ENCODE measurements around the gene TXNDC11.

Gene TXNDC11

DNA sequence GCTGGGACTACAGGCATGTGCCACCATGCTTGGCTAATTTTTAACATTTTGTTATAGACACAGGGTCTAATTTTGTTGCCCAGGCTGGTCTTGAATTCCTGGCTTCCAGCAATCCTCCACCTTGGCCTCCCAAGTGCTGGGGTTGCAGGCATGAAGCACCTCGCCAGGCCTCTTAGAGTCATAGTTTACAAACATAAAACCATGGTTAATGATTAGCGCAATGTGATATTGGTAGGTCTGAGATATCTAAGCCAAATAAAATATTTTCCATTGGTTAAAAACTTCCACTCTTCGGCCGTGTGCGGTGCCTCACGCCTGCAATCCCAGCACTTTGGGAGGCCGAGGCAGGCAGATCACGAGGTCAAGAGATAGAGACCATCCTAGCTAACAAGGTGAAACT is 16.6 kb downstream of the TXNDC11 start:
- TF ChIP-seq, protein P1, sequence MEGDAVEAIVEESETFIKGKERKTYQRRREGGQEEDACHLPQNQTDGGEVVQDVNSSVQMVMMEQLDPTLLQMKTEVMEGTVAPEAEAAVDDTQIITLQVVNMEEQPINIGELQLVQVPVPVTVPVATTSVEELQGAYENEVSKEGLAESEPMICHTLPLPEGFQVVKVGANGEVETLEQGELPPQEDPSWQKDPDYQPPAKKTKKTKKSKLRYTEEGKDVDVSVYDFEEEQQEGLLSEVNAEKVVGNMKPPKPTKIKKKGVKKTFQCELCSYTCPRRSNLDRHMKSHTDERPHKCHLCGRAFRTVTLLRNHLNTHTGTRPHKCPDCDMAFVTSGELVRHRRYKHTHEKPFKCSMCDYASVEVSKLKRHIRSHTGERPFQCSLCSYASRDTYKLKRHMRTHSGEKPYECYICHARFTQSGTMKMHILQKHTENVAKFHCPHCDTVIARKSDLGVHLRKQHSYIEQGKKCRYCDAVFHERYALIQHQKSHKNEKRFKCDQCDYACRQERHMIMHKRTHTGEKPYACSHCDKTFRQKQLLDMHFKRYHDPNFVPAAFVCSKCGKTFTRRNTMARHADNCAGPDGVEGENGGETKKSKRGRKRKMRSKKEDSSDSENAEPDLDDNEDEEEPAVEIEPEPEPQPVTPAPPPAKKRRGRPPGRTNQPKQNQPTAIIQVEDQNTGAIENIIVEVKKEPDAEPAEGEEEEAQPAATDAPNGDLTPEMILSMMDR (IDR thresholded peaks at IDR 0.05; ENCODE audit: low read depth, low read length), result no peak
- no peak for DNase-seq (ENCODE audit: extremely low read depth, low read depth)

DNA sequence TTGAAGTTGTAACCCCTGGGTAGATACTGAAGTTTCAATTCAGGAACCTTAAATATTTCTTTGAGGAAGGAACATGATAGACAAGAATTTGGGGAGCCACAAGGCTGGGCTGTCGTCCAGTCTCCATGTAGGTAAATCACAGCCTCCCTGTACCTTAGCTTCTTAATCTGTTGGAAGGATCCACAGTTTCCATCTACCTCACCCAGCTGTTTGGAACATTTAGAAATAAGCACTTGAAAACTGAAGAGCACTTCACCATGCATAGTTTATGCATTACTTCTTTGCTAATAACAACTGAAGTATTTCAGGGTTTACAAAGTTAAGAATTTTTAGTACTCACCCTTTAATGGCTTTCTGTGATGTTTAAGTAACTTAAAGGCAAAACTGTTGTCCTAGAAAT is 17.2 kb downstream of the TXNDC11 start:
- TF ChIP-seq, protein P1 (IDR thresholded peaks at IDR 0.05; ENCODE audit: low read depth, low read length), result no peak
- DNase-seq (ENCODE audit: extremely low read depth, low read depth), result no peak

DNA sequence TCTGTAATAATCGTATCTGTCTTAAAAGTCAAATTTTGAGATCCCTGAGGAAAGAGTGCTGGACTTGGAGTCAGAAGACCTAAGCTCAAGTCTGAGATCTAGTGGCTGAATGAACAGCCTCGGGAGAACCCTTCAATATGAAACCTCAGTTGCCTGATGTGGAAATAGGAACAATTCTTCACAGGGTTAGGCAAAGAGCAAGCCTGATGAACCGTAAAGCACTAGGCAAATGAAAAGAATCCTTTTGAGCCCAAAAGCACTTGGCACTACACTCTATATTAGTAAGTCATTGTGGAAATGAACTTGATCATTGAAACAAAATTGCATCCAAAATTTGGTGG is 20.2 kb downstream of the TXNDC11 start:
- DNase-seq (ENCODE audit: extremely low read depth, low read depth), result no peak
- TF ChIP-seq, protein P1 (IDR thresholded peaks at IDR 0.05; ENCODE audit: low read depth, low read length), result no peak

DNA sequence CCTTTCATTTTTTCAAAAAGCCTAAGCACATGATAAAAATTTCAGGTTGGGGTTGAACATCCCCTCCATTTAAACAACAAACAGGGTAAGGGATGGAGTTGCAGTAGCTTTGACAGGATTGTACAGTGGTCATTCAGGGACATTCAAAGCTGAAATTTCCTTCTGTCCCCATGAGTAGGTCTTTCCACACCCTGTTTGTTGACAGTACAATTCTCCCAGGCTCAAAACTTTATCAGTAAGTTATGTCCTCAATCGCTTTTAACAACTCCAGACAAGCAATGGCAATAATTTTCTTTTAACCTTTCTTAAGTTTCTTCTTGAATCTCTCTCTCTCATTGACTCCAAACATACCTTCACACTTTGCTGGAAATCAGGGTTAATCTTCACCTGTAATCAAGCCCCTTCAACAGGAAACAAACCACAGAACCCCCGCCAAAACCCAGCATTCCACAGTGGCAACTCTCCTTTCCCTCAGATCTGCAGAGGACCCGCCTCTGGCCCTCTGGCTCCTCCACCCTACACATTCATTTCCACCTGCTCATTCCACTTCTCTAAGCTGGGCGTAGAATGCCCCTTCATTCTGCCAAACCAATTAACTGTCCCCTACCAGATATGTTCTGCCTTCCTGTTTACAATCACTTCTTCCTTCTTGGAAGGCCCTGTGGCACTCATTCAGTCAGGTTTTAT is 20.7 kb downstream of the TXNDC11 start:
- TF ChIP-seq, protein P1 (IDR thresholded peaks at IDR 0.05; ENCODE audit: low read depth, low read length), result no peak
- DNase-seq (ENCODE audit: extremely low read depth, low read depth), result no peak

DNA sequence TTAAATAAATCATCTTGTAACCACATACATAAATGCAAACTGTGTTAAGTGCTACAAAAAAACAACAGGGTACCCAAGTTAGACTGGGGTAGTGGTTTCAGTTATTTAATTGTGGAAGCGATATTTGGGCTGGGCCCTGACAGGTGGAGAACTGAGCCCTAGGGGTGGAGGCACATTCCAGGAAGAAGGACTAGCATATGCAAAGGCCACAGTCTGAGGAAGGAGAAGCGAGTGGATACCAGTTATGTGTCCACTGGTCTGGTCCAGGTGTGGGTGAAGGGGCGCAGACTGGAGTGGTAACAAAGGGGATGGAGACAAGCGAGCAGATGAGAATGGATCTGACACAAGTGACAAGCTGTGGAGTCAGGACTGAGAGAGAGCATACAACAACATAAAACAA is 22.9 kb downstream of the TXNDC11 start:
- TF ChIP-seq, protein P1 (IDR thresholded peaks at IDR 0.05; ENCODE audit: low read depth, low read length), result no peak
- no peak for DNase-seq (ENCODE audit: extremely low read depth, low read depth)

DNA sequence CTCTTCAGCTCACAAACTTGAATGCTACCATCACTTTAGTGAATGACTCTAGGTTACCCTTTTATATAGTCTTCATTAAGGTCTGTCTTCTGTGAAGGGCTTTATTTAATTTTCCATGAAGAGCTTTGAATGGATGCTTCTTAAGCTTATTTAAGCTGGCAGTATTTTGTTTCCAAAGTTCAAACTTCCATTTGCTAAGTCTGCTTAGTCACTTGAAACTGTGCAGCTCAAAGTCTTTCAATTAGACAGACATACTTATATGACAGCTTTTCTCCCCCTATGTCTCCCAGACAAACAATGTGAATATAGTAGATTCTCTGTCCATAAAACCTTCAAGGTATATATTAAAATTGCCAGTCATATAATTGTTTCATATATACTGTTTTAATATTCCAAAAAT is 23.5 kb downstream of the TXNDC11 start:
- TF ChIP-seq, protein P1 (IDR thresholded peaks at IDR 0.05; ENCODE audit: low read depth, low read length), result no peak
- no peak for DNase-seq (ENCODE audit: extremely low read depth, low read depth)

DNA sequence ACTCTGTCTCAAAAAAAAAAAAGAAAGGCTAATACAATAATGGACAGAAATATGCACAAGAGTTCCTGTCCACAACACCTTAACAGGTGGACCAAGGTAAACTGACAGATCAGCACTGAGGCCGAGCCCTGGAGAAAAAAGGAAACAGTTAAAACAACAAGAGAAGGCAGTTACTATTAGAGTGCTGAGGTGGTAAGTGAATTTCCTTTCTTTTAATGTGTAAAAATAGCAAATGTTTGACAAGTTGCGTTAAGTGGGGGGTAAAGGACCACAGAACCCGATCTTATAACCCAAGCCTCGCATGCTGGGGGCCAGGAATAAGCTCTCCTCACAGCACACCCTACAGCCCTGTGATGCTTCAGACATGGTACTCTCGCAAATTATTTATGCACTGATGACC is 24.8 kb downstream of the TXNDC11 start:
- DNase-seq (ENCODE audit: extremely low read depth, low read depth), result no peak
- TF ChIP-seq, protein P1 (IDR thresholded peaks at IDR 0.05; ENCODE audit: low read depth, low read length), result no peak
